Ovary (tissue), 9 donors: Measurements from ENCODE around the gene HS6ST2. TPM values are rescaled to one million over a fixed set of nuclear protein-coding genes. Genes with fewer than 3 reads are reported as not detected.
"Not testable (repeated sequence)": the region's sequence is repeated elsewhere in the genome, so short reads cannot be mapped to it uniquely, and the experiment has no call there.

Source experiments
- DNase-seq, 5 donors: peaks; one replicate each; pipeline ENCODE4 v3.0.0-alpha.2; 2019 to 2020
- H3K27ac ChIP-seq, 2 donors: fragments of 200-600 bp; one replicate each; pipeline versions ENCODE4 v1.5.1 to v1.8.0; 2019 to 2022
- H3K27me3 ChIP-seq: fragments of 200-600 bp; one replicate; pipeline ENCODE4 v1.8.0; 2022
- H3K36me3 ChIP-seq: fragments of 200-600 bp; sonication (generic); one replicate; pipeline ENCODE4 v1.5.1; 2019
- H3K4me1 ChIP-seq: one replicate; pipeline ENCODE4 v1.8.1; 2013; ENCODE audit warnings: mild to moderate bottlenecking, moderate library complexity; ENCODE audit not compliant: insufficient read depth
- H3K4me3 ChIP-seq: fragments of 200-600 bp; sonication (generic); one replicate; pipeline ENCODE4 v1.5.1; 2017
- H3K9me3 ChIP-seq, 2 donors: fragments of 200-600 bp in 1 of 2; sonication (generic) in 1 of 2; one replicate each; pipeline versions ENCODE4 v1.5.1 to v1.8.1; 2013 to 2019; ENCODE audit warnings: mild to moderate bottlenecking in 1 of 2, moderate library complexity in 1 of 2
- CTCF ChIP-seq, 3 donors: fragments of 450-650 bp in 2 of 3; fragments of 200-600 bp in 1 of 3; IDR thresholded peaks; one replicate each; pipeline versions ENCODE4 v1.5.1 to v1.8.0; 2016 to 2022; ENCODE audit warnings: antibody characterized with exemption in 3 of 3, mild to moderate bottlenecking in 1 of 3
- EP300 ChIP-seq: sonication (generic); formaldehyde crosslinking; IDR thresholded peaks from one replicate; pipeline ENCODE4 v1.6.1; 2017; ENCODE audit warnings: antibody characterized with exemption
- POLR2A ChIP-seq: fragments of 450-650 bp; IDR thresholded peaks from one replicate; pipeline ENCODE4 v1.6.1; 2017; ENCODE audit warnings: antibody characterized with exemption, mild to moderate bottlenecking, moderate library complexity
- WGBS, 3 donors: extraction: QIAGEN DNeasy Blood & Tissue Kit in 1 of 3; methylation state at CpG; one replicate each; pipeline versions ENCODE4 v1.1.5 to v1.1.7; 2013 to 2017; 5-methylcytosine and 5-hydroxymethylcytosine counted together
- intact Hi-C, 4 donors: fragments of 100-400 bp; cut with DNase I; formaldehyde crosslinking; loops; one replicate each; pipeline versions ENCODE4 v1.11.0 to v1.15.1; 2022 to 2023
- polyA plus RNA-seq, 2 donors: library from polyadenylated mRNA; stranded (reverse); fragments of 200-250 nt in 1 of 2; fragments of 350-450 nt in 1 of 2; fragmentation: Illumina TruSeq in 1 of 2; extraction: RNeasy Lipid Tissue Mini Kit (QIAGEN cat#74804) in 1 of 2; gene quantifications; one replicate each; pipeline ENCODE4 v1.2.3, GENCODE V29; 2013 to 2014
- total RNA-seq, 7 donors: library from RNA; depleted of rRNA in 2 of 7; stranded (reverse); fragments of >200 nt in 2 of 7; fragmentation: NEBNext Ultra II Directional in 3 of 7; extraction: Animal tissue kit (Norgen Biotek cat#: 25700) in 3 of 7; gene quantifications; one replicate each; pipeline versions ENCODE4 v1.1.0 to v1.2.4, GENCODE V29; 2016 to 2023
- donor health status: DM: no; HTN: no; CAD: no; lungs with moderate emphysema.
- donor health status: DM: no; HTN: no; CAD: no.
- donor health status: Bipolar disorder and iron deficiency.
- donor health status: DM: yes; HTN: yes; CAD: no.
- donor health status: DM: no; HTN: no; CAD: no.
- donor health status: DM: yes; HTN: yes; CAD: no.

Gene HS6ST2
- total and polyA plus RNA-seq, 9 donors: 5.9 to 29.0 (median 12.9) TPM

GRCh38 chrX:132900633-132901293 lies 57.7 kb downstream of the HS6ST2 start:
- Histone ChIP-seq H3K4me3 (no peak overlapping the region), H3K27me3 (no peaks in the 10 kb centered on the region), H3K36me3 (no peaks in the 10 kb centered on the region), H3K4me1 (no peaks in the 10 kb centered on the region), H3K27ac (no peak overlapping the region), H3K9me3 (no peaks in the 10 kb centered on the region)
- TF ChIP-seq CTCF (IDR thresholded peaks at IDR 0.05): no peak
- no peak for TF ChIP-seq POLR2A
- no peak for TF ChIP-seq EP300
- WGBS, 3 donors: 94 to 97% (median 95%) methylated on average over 1 of the region's 1 CpG
- no peak for DNase-seq
- intact Hi-C loops: no loop called here

- Histone ChIP-seq H3K4me3 (no peak overlapping the region), H3K27me3 (no peaks in the 10 kb centered on the region), H3K9me3 (no peaks in the 10 kb centered on the region), H3K4me1 (no peaks in the 10 kb centered on the region), H3K36me3 (no peaks in the 10 kb centered on the region), H3K27ac (no peak overlapping the region)
- intact Hi-C loops: no loop called here
- TF ChIP-seq EP300 (no peak), CTCF (IDR thresholded peaks at IDR 0.05) (no peak), POLR2A (no peak)
- no peak for DNase-seq
Measured at GRCh38 chrX:132887569-132887968, 70.9 kb downstream of the HS6ST2 start.

GRCh38 chrX:132883358-132883915 lies 75.0 kb downstream of the HS6ST2 start:
- DNase-seq: no peak
- WGBS, 3 donors: 82 to 88% (median 84%) methylated on average over 5 of the region's 5 CpGs
- no peak for TF ChIP-seq CTCF (IDR thresholded peaks at IDR 0.05)
- no peak overlapping the region for H3K27ac ChIP-seq
- H3K4me3 ChIP-seq: no peak overlapping the region
- no peaks in the 10 kb centered on the region for H3K9me3 ChIP-seq
- intact Hi-C loops: no loop called here
- H3K36me3 ChIP-seq: no peaks in the 10 kb centered on the region
- H3K27me3 ChIP-seq: no peaks in the 10 kb centered on the region
- H3K4me1 ChIP-seq: no peaks in the 10 kb centered on the region

- WGBS, 3 donors: 79 to 89% (median 85%) methylated on average over 2 of the region's 2 CpGs
- H3K27ac ChIP-seq, H3K4me1 ChIP-seq, DNase-seq, H3K27me3 ChIP-seq, H3K4me3 ChIP-seq, H3K9me3 ChIP-seq, intact Hi-C loops, H3K36me3 ChIP-seq: not testable (repeated sequence)
Measured at GRCh38 chrX:132880753-132881152, 77.7 kb downstream of the HS6ST2 start.

GRCh38 chrX:132877954-132878536 lies 80.4 kb downstream of the HS6ST2 start:
- 69 to 83% (median 73%) methylated on average over 5 of the region's 5 CpGs for WGBS, 3 donors
- Histone ChIP-seq H3K27ac (no peak overlapping the region), H3K4me1 (peaks cover 5% of the 10 kb centered on the region), H3K27me3 (no peaks in the 10 kb centered on the region), H3K9me3 (no peaks in the 10 kb centered on the region), H3K36me3 (no peaks in the 10 kb centered on the region), H3K4me3 (no peak overlapping the region)
- intact Hi-C loops: loop anchor here in 1 of 4 donors (5.0 kb wide), 1 partner anchor 811 kb away; no protein-coding TSS in a partner anchor
- DNase-seq: no peak
- no peak for TF ChIP-seq POLR2A
- no peak for TF ChIP-seq EP300
- TF ChIP-seq CTCF (IDR thresholded peaks at IDR 0.05): no peak
